Mucosa of rectum (tissue), 2 donors: ENCODE data around the gene GLCE.
"Not testable (repeated sequence)": the region's sequence is repeated elsewhere in the genome, so short reads cannot be mapped to it uniquely, and the experiment has no call there.

Experiments
- H3K27ac ChIP-seq, 2 donors: one replicate each; pipeline ENCODE4 v1.7.0; 2013; ENCODE audit warnings: inconsistent platforms in 2 of 2, low read depth in 2 of 2, low read length in 2 of 2
- H3K27me3 ChIP-seq, 2 donors: one replicate each; pipeline ENCODE4 v1.7.0; 2013; ENCODE audit warnings: low read length in 2 of 2; ENCODE audit not compliant: control insufficient read depth in 2 of 2, insufficient read depth in 2 of 2
- H3K36me3 ChIP-seq, 2 donors: one replicate each; pipeline ENCODE4 v1.7.0; 2013; ENCODE audit warnings: low read length in 2 of 2; ENCODE audit not compliant: control insufficient read depth in 2 of 2, insufficient read depth in 2 of 2
- H3K4me1 ChIP-seq, 2 donors: one replicate each; pipeline ENCODE4 v1.7.0; 2013; ENCODE audit warnings: low read length in 2 of 2, mild to moderate bottlenecking in 1 of 2; ENCODE audit not compliant: control insufficient read depth in 2 of 2, insufficient read depth in 2 of 2
- H3K4me3 ChIP-seq, 2 donors: one replicate each; pipeline ENCODE4 v1.7.0; 2013; ENCODE audit warnings: low read length in 2 of 2
- H3K9ac ChIP-seq, 2 donors: one replicate each; pipeline ENCODE4 v1.7.0; 2013; ENCODE audit warnings: low read length in 2 of 2, low read depth in 1 of 2, mild to moderate bottlenecking in 1 of 2
- H3K9me3 ChIP-seq, 2 donors: one replicate each; pipeline ENCODE4 v1.7.0; 2013; ENCODE audit warnings: low read length in 2 of 2; ENCODE audit not compliant: control insufficient read depth in 2 of 2
- donor health status: healthy.
- donor health status: Normal muscosa, but diverticular disease.

The GLCE gene

GRCh38 chr15:69279636-69280035 is 119.2 kb downstream of the GLCE start:
- no peaks in the 10 kb centered on the region for H3K4me1 ChIP-seq
- H3K36me3 ChIP-seq, result no peaks in the 10 kb centered on the region
- no peak overlapping the region for H3K4me3 ChIP-seq

GRCh38 chr15:69280783-69281182 is 120.3 kb downstream of the GLCE start:
- H3K27ac ChIP-seq, result no peak overlapping the region
- no peak overlapping the region for H3K4me3 ChIP-seq
- no peaks in the 10 kb centered on the region for H3K4me1 ChIP-seq
- no peak overlapping the region for H3K9ac ChIP-seq
- no peaks in the 10 kb centered on the region for H3K9me3 ChIP-seq
- no peaks in the 10 kb centered on the region for H3K36me3 ChIP-seq
- H3K27me3 ChIP-seq, result no peaks in the 10 kb centered on the region

More at GRCh38 chr15:69279636-69280035, 119.2 kb downstream of the GLCE start:
- Histone ChIP-seq H3K27me3 (no peaks in the 10 kb centered on the region), H3K9ac (no peak overlapping the region), H3K9me3 (no peaks in the 10 kb centered on the region), H3K27ac (no peak overlapping the region)

GRCh38 chr15:69282104-69282743 is 121.8 kb downstream of the GLCE start:
- no peaks in the 10 kb centered on the region for H3K4me1 ChIP-seq
- no peak overlapping the region for H3K4me3 ChIP-seq
- H3K9me3 ChIP-seq, result no peaks in the 10 kb centered on the region
- H3K9ac ChIP-seq, result no peak overlapping the region
- H3K27me3 ChIP-seq, result no peaks in the 10 kb centered on the region
- H3K27ac ChIP-seq, result no peak overlapping the region
- no peaks in the 10 kb centered on the region for H3K36me3 ChIP-seq

GRCh38 chr15:69285834-69286233 is 125.4 kb downstream of the GLCE start:
- H3K4me1 ChIP-seq, result peaks cover 10 to 16% of the 10 kb centered on the region in 2 donors
- no peaks in the 10 kb centered on the region for H3K9me3 ChIP-seq
- no peak overlapping the region for H3K27ac ChIP-seq
- no peak overlapping the region for H3K4me3 ChIP-seq
- no peaks in the 10 kb centered on the region for H3K27me3 ChIP-seq
- H3K36me3 ChIP-seq, result no peaks in the 10 kb centered on the region
- no peak overlapping the region for H3K9ac ChIP-seq

- H3K27me3 ChIP-seq, result no peaks in the 10 kb centered on the region
- no peak overlapping the region for H3K27ac ChIP-seq
- H3K4me1 ChIP-seq, result peaks cover 12 to 19% of the 10 kb centered on the region in 2 donors
- no peak overlapping the region for H3K9ac ChIP-seq
- no peaks in the 10 kb centered on the region for H3K9me3 ChIP-seq
- H3K36me3 ChIP-seq, result no peaks in the 10 kb centered on the region
- no peak overlapping the region for H3K4me3 ChIP-seq
Observed at GRCh38 chr15:69288011-69288410, 127.6 kb downstream of the GLCE start.

- no peak overlapping the region for H3K9ac ChIP-seq
- H3K27me3 ChIP-seq, result no peaks in the 10 kb centered on the region
- H3K4me3 ChIP-seq, result no peak overlapping the region
- no peak overlapping the region for H3K27ac ChIP-seq
- H3K4me1 ChIP-seq, result peaks cover 12 to 19% of the 10 kb centered on the region in 2 donors
- H3K36me3 ChIP-seq, result no peaks in the 10 kb centered on the region
- H3K9me3 ChIP-seq, result no peaks in the 10 kb centered on the region
Observed at GRCh38 chr15:69288531-69289341, 128.3 kb downstream of the GLCE start.

- Histone ChIP-seq H3K27me3 (no peaks in the 10 kb centered on the region), H3K9me3 (no peaks in the 10 kb centered on the region), H3K9ac (no peak overlapping the region), H3K4me3 (no peak overlapping the region), H3K36me3 (no peaks in the 10 kb centered on the region), H3K27ac (no peak overlapping the region), H3K4me1 (peaks cover 12 to 19% of the 10 kb centered on the region in 2 donors)
Observed at GRCh38 chr15:69289342-69290146, 129.1 kb downstream of the GLCE start.

- Histone ChIP-seq H3K27me3 (no peaks in the 10 kb centered on the region), H3K9ac (no peak overlapping the region), H3K36me3 (no peaks in the 10 kb centered on the region), H3K4me3 (no peak overlapping the region), H3K27ac (peak overlapping the region in 1 of 2 donors; percentile 32), H3K4me1 (peaks cover 12 to 19% of the 10 kb centered on the region in 2 donors), H3K9me3 (no peaks in the 10 kb centered on the region)
Observed at GRCh38 chr15:69290346-69291164, 130.1 kb downstream of the GLCE start.

- H3K36me3 ChIP-seq, H3K27me3 ChIP-seq, H3K27ac ChIP-seq, H3K9me3 ChIP-seq, H3K9ac ChIP-seq, H3K4me3 ChIP-seq: not testable (repeated sequence)
- H3K4me1 ChIP-seq, result peaks cover 15 to 22% of the 10 kb centered on the region in 2 donors
Observed at GRCh38 chr15:69291651-69292050, 131.2 kb downstream of the GLCE start.
